Measurements from ENCODE around the gene KCNAB1. TPM values are rescaled to one million over a fixed set of nuclear protein-coding genes. Genes with fewer than 3 reads are reported as not detected.
"Not testable (repeated sequence)": the region's sequence is repeated elsewhere in the genome, so short reads cannot be mapped to it uniquely, and the experiment has no call there.

KCNAB1 gene
- total and polyA plus RNA-seq, 2 donors (not counting 1 experiment from before 2014, with no cell fraction given), result not detected

GRCh38 chr3:156230278-156230900, 110.0 kb downstream of the KCNAB1 start:
- Histone ChIP-seq H3K27ac (ENCODE audit: low read length in 2 of 2) (no peak overlapping the region), H3K27me3 (replicated peaks in 1 of 4; ENCODE audit: control extremely low read depth in 1 of 4, control insufficient read depth in 3 of 4, insufficient read depth in 4 of 4, low read length in 3 of 4) (no peaks in the 10 kb centered on the region), H3K9me3 (ENCODE audit: control extremely low read depth in 1 of 3, control insufficient read depth in 2 of 3, insufficient read depth in 1 of 3, low read length in 2 of 3) (no peaks in the 10 kb centered on the region), H3K9ac (ENCODE audit: low read length) (no peak overlapping the region), H2AFZ (ENCODE audit: insufficient read depth, low read depth, low read length, poor library complexity, severe bottlenecking) (no peak overlapping the region), H3K4me1 (ENCODE audit: control insufficient read depth in 2 of 2, insufficient read depth in 2 of 2, low read length in 2 of 2) (no peaks in the 10 kb centered on the region), H3K79me2 (ENCODE audit: control insufficient read depth, insufficient read depth, low read length) (no peaks in the 10 kb centered on the region), H4K20me1 (ENCODE audit: control insufficient read depth, insufficient read depth, low read length, poor library complexity, severe bottlenecking) (no peaks in the 10 kb centered on the region), H3K36me3 (replicated peaks in 1 of 2; ENCODE audit: control extremely low read depth in 1 of 2, control insufficient read depth in 1 of 2, extremely low read depth in 1 of 2, insufficient read depth in 2 of 2, low read length in 1 of 2) (no peaks in the 10 kb centered on the region), H3K4me2 (replicated peaks; ENCODE audit: low read depth, low read length, poor library complexity, severe bottlenecking) (no peak overlapping the region), H3K4me3 (ENCODE audit: control extremely low read depth in 1 of 5, extremely low read depth in 1 of 5, insufficient read depth in 1 of 5, low read depth in 2 of 5, low read length in 4 of 5) (no peak overlapping the region)
- H3K9me3 Mint-ChIP-seq (ENCODE audit: insufficient read depth), result no peaks in the 10 kb centered on the region
- H3K27me3 Mint-ChIP-seq, result peaks cover 10% of the 10 kb centered on the region
- no peak for ATAC-seq (ENCODE audit: low read depth)
- POLR2A ChIA-PET, result no interaction called here
- TF ChIP-seq, protein P1, sequence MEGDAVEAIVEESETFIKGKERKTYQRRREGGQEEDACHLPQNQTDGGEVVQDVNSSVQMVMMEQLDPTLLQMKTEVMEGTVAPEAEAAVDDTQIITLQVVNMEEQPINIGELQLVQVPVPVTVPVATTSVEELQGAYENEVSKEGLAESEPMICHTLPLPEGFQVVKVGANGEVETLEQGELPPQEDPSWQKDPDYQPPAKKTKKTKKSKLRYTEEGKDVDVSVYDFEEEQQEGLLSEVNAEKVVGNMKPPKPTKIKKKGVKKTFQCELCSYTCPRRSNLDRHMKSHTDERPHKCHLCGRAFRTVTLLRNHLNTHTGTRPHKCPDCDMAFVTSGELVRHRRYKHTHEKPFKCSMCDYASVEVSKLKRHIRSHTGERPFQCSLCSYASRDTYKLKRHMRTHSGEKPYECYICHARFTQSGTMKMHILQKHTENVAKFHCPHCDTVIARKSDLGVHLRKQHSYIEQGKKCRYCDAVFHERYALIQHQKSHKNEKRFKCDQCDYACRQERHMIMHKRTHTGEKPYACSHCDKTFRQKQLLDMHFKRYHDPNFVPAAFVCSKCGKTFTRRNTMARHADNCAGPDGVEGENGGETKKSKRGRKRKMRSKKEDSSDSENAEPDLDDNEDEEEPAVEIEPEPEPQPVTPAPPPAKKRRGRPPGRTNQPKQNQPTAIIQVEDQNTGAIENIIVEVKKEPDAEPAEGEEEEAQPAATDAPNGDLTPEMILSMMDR (IDR thresholded peaks at IDR 0.05), result no peak
- no peak for TF ChIP-seq EZH2 (IDR thresholded peaks at IDR 0.05; ENCODE audit: borderline replicate concordance, insufficient read depth, low read depth, low read length, poor library complexity, severe bottlenecking)
- DNase-seq, result no peak
- no CpG with 5 or more reads among the region's 1 CpG for WGBS (ENCODE audit: insufficient coverage)
- CTCF ChIA-PET, result no interaction called here
- intact Hi-C loops (cut with micrococcal nuclease), result no loop called here
- no peaks in the 10 kb centered on the region for H3K4me1 Mint-ChIP-seq
- no peak overlapping the region for H3K27ac Mint-ChIP-seq
- H3K4me3 Mint-ChIP-seq, result no peak overlapping the region

GRCh38 chr3:156231221-156231620, 110.8 kb downstream of the KCNAB1 start:
- intact Hi-C loops (cut with micrococcal nuclease); H3K27ac Mint-ChIP-seq; ATAC-seq (ENCODE audit: low read depth); POLR2A ChIA-PET; H3K27ac ChIP-seq (ENCODE audit: low read length in 2 of 2); H4K20me1 ChIP-seq (ENCODE audit: control insufficient read depth, insufficient read depth, low read length, poor library complexity, severe bottlenecking); H3K36me3 ChIP-seq (replicated peaks in 1 of 2; ENCODE audit: control extremely low read depth in 1 of 2, control insufficient read depth in 1 of 2, extremely low read depth in 1 of 2, insufficient read depth in 2 of 2, low read length in 1 of 2); H3K4me3 Mint-ChIP-seq; H3K4me1 ChIP-seq (ENCODE audit: control insufficient read depth in 2 of 2, insufficient read depth in 2 of 2, low read length in 2 of 2); H3K9me3 Mint-ChIP-seq (ENCODE audit: insufficient read depth); H3K9me3 ChIP-seq (ENCODE audit: control extremely low read depth in 1 of 3, control insufficient read depth in 2 of 3, insufficient read depth in 1 of 3, low read length in 2 of 3); H3K9ac ChIP-seq (ENCODE audit: low read length); H3K27me3 ChIP-seq (replicated peaks in 1 of 4; ENCODE audit: control extremely low read depth in 1 of 4, control insufficient read depth in 3 of 4, insufficient read depth in 4 of 4, low read length in 3 of 4); DNase-seq; H3K27me3 Mint-ChIP-seq; H2AFZ ChIP-seq (ENCODE audit: insufficient read depth, low read depth, low read length, poor library complexity, severe bottlenecking); H3K4me1 Mint-ChIP-seq; H3K4me3 ChIP-seq (ENCODE audit: control extremely low read depth in 1 of 5, extremely low read depth in 1 of 5, insufficient read depth in 1 of 5, low read depth in 2 of 5, low read length in 4 of 5); H3K79me2 ChIP-seq (ENCODE audit: control insufficient read depth, insufficient read depth, low read length); H3K4me2 ChIP-seq (replicated peaks; ENCODE audit: low read depth, low read length, poor library complexity, severe bottlenecking): not testable (repeated sequence)
- CTCF ChIA-PET, result interaction anchor here (0.7 kb wide), 1 partner anchor 82 kb away, joined by 3 read pairs; no protein-coding TSS in a partner anchor

Measured in B cell (primary cell).